ENCODE data around the gene COL1A1.

- TF ChIP-seq CTCF (IDR thresholded peaks at IDR 0.05; ENCODE audit: poor library complexity), result peak; percentile 98
- TF ChIP-seq EZH2phosphoT487 (IDR thresholded peaks at IDR 0.05; ENCODE audit: low read depth, severe bottlenecking, unreplicated experiment), result no peak
- TF ChIP-seq EZH2 (IDR thresholded peaks at IDR 0.05; ENCODE audit: borderline replicate concordance), result no peak
These were observed 765 bp downstream of the COL1A1 start for GRCh38 chr17:50200457-50201275.

Measured in hepatocyte (in vitro differentiated cells).